ENCODE measurements around the gene IQGAP1.

The IQGAP1 gene

DNA sequence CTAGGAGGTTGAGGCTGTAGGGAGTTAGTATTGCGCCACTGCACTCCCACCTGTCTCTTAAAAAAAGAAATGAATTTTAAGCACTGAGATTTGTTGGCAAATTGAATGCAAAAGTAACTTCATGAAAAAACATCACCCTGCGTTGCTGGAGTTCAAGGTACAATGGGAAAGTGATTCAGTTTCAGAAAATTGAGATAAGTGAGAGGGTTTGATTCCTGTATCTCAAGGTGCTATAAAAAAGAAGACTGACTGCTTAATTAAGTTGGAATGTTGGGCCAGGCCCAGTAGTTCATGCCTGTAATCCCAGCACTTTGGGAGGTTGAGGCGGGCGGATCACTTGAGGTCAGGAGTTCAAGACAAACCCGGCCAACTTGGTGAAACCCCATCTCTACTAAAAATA, 39.1 kb downstream of the IQGAP1 start (continued):
- TF ChIP-seq RARB (CRISPR knock-in tag; IDR thresholded peaks at IDR 0.05) (no peak), OSR1 (CRISPR knock-in tag; IDR thresholded peaks at IDR 0.05) (no peak), BACH2 (CRISPR knock-in tag; IDR thresholded peaks at IDR 0.05; ENCODE audit: borderline replicate concordance) (no peak), CSDC2 (CRISPR knock-in tag; IDR thresholded peaks at IDR 0.05) (no peak), ISL1 (CRISPR knock-in tag; IDR thresholded peaks at IDR 0.05) (no peak), TCF4 (CRISPR knock-in tag; IDR thresholded peaks at IDR 0.05; ENCODE audit: borderline replicate concordance) (no peak), ZFP3 (CRISPR knock-in tag; IDR thresholded peaks at IDR 0.05) (no peak)
- TF ChIP-seq, protein P1, sequence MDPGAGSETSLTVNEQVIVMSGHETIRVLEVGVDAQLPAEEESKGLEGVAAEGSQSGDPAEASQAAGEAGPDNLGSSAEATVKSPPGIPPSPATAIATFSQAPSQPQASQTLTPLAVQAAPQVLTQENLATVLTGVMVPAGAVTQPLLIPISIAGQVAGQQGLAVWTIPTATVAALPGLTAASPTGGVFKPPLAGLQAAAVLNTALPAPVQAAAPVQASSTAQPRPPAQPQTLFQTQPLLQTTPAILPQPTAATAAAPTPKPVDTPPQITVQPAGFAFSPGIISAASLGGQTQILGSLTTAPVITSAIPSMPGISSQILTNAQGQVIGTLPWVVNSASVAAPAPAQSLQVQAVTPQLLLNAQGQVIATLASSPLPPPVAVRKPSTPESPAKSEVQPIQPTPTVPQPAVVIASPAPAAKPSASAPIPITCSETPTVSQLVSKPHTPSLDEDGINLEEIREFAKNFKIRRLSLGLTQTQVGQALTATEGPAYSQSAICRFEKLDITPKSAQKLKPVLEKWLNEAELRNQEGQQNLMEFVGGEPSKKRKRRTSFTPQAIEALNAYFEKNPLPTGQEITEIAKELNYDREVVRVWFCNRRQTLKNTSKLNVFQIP (CRISPR knock-in tag; IDR thresholded peaks at IDR 0.05; ENCODE audit: borderline replicate concordance, low read depth): no peak
- TF ChIP-seq, protein P2, sequence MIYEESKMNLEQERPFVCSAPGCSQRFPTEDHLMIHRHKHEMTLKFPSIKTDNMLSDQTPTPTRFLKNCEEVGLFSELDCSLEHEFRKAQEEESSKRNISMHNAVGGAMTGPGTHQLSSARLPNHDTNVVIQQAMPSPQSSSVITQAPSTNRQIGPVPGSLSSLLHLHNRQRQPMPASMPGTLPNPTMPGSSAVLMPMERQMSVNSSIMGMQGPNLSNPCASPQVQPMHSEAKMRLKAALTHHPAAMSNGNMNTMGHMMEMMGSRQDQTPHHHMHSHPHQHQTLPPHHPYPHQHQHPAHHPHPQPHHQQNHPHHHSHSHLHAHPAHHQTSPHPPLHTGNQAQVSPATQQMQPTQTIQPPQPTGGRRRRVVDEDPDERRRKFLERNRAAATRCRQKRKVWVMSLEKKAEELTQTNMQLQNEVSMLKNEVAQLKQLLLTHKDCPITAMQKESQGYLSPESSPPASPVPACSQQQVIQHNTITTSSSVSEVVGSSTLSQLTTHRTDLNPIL (CRISPR knock-in tag; IDR thresholded peaks at IDR 0.05; ENCODE audit: low read depth): no peak

DNA sequence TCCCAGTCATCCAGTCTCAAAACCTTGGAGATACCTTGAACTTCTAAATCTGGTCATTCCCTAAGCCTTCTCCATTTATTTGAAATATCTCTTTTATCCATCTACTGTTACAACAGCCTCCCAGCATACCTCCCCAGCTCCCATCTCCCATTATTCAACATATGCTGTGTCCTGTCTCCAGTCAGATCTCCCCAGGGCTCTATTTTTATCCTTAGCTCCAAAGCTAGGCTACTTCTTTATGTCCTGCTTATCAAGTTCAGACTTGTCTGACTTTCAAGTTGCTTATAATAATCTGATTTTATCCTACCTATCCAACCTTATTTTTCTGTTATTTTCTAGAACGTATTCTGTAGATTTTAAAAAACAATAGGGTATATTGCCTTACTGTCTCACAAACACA, 44.2 kb downstream of the IQGAP1 start:
- ATAC-seq: no peak
- TF ChIP-seq RARB (CRISPR knock-in tag; IDR thresholded peaks at IDR 0.05) (no peak), ZFP3 (CRISPR knock-in tag; IDR thresholded peaks at IDR 0.05) (no peak), TCF4 (CRISPR knock-in tag; IDR thresholded peaks at IDR 0.05; ENCODE audit: borderline replicate concordance) (no peak)

DNA sequence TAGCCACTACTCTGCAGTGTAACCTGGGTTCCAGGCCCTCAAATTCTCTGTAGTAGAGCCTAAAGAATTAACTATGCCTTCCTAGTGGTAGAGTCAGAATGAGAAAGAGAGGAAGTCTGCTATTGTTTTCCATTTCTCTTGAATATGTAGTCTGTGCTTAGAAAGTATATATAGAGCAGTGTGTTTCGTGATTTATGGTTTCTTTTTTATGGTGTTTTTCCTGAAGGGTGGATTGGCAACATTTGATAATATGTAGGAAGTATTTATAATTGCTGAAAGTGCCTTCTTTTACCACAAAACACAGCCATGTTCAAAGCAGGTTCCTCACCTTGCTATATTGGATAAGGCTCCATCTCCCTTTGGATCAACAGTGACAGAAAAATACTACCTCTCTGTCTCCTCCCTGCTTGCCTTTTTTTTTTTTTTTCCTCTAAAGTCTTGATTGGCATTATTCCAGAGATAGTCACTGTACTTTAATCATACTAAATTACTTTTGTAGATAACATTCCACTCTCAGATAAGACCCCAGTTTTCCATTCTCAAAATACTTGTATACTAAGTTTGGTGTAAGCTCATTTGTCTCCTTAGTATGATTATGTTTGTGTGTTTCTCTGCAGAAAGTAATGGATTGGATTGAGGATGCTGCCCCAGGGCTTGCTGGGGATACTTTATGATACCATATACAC, 47.8 kb downstream of the IQGAP1 start:
- TF ChIP-seq ESRRG (CRISPR knock-in tag; IDR thresholded peaks at IDR 0.05) (no peak), ISL1 (CRISPR knock-in tag; IDR thresholded peaks at IDR 0.05) (peak; percentile 65)
- TF ChIP-seq, protein P3, sequence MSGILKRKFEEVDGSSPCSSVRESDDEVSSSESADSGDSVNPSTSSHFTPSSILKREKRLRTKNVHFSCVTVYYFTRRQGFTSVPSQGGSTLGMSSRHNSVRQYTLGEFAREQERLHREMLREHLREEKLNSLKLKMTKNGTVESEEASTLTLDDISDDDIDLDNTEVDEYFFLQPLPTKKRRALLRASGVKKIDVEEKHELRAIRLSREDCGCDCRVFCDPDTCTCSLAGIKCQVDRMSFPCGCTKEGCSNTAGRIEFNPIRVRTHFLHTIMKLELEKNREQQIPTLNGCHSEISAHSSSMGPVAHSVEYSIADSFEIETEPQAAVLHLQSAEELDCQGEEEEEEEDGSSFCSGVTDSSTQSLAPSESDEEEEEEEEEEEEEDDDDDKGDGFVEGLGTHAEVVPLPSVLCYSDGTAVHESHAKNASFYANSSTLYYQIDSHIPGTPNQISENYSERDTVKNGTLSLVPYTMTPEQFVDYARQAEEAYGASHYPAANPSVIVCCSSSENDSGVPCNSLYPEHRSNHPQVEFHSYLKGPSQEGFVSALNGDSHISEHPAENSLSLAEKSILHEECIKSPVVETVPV (CRISPR knock-in tag; IDR thresholded peaks at IDR 0.05): no peak

DNA sequence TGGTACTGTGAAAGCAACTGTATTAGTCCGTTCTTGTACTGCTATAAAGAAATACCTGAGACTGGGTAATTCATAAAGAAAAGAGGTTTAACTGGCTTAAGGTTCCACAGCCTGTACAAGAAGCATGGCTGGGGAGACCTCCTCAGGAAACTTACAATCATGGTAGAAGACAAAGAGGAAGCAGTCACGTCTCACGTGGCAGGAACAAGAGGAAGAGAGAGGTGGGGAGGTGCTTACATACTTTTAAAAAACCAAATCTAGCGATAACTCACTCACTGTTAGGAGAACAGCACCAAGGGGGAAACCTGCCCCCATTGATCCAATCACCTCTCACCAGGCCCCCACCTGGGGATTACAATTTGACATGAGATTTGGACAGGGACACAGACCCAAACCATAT, 48.9 kb downstream of the IQGAP1 start:
- ATAC-seq: no peak
- TF ChIP-seq ESRRG (CRISPR knock-in tag; IDR thresholded peaks at IDR 0.05) (no peak), BACH2 (CRISPR knock-in tag; IDR thresholded peaks at IDR 0.05; ENCODE audit: borderline replicate concordance) (no peak), ZNF8 (CRISPR knock-in tag; IDR thresholded peaks at IDR 0.05) (no peak)

More for the DNA sequence above, 47.8 kb downstream of the IQGAP1 start:
- ATAC-seq: no peak

DNA sequence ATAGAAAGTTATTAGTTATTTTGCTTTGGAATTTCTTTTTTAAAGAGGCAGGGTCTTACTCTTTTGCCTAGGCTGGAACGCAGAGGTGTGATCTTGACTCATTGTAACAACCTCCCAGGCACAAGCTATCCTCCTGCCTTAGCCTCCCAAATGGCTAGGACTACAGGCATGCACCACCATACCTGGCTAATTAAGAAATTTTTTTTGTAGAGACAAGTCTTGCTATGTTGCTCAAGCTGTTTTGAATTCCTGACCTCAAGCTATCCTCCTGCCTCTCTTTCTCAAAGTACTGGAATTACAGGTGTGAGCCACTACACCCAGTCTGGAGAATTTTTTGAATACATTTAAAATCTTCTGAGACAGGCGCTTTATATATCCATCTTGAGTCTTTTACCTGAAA, 49.5 kb downstream of the IQGAP1 start:
- no peak for ATAC-seq
- no peak for TF ChIP-seq ZNF8 (CRISPR knock-in tag; IDR thresholded peaks at IDR 0.05)
- TF ChIP-seq ARNTL (CRISPR knock-in tag; IDR thresholded peaks at IDR 0.05; ENCODE audit: borderline replicate concordance, low read depth): no peak
- TF ChIP-seq, protein P2 (CRISPR knock-in tag; IDR thresholded peaks at IDR 0.05; ENCODE audit: low read depth): no peak
- TF ChIP-seq, protein P3 (CRISPR knock-in tag; IDR thresholded peaks at IDR 0.05): no peak
- no peak for TF ChIP-seq SNAI2 (CRISPR knock-in tag; IDR thresholded peaks at IDR 0.05)
- TF ChIP-seq OSR1 (CRISPR knock-in tag; IDR thresholded peaks at IDR 0.05): no peak
- no peak for TF ChIP-seq RARB (CRISPR knock-in tag; IDR thresholded peaks at IDR 0.05)
- TF ChIP-seq ZNF565 (CRISPR knock-in tag; conservative IDR thresholded peaks at IDR 0.05; ENCODE audit: low read depth): no peak
- no peak for TF ChIP-seq PPARA (CRISPR knock-in tag; IDR thresholded peaks at IDR 0.05; ENCODE audit: borderline replicate concordance)
- TF ChIP-seq ZFP30 (CRISPR knock-in tag; IDR thresholded peaks at IDR 0.05): no peak
- TF ChIP-seq, protein P4, sequence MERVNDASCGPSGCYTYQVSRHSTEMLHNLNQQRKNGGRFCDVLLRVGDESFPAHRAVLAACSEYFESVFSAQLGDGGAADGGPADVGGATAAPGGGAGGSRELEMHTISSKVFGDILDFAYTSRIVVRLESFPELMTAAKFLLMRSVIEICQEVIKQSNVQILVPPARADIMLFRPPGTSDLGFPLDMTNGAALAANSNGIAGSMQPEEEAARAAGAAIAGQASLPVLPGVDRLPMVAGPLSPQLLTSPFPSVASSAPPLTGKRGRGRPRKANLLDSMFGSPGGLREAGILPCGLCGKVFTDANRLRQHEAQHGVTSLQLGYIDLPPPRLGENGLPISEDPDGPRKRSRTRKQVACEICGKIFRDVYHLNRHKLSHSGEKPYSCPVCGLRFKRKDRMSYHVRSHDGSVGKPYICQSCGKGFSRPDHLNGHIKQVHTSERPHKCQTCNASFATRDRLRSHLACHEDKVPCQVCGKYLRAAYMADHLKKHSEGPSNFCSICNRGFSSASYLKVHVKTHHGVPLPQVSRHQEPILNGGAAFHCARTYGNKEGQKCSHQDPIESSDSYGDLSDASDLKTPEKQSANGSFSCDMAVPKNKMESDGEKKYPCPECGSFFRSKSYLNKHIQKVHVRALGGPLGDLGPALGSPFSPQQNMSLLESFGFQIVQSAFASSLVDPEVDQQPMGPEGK (CRISPR knock-in tag; IDR thresholded peaks at IDR 0.05; ENCODE audit: borderline replicate concordance): no peak
- no peak for TF ChIP-seq ZC3H10 (CRISPR knock-in tag; IDR thresholded peaks at IDR 0.05)
- TF ChIP-seq, protein P5, sequence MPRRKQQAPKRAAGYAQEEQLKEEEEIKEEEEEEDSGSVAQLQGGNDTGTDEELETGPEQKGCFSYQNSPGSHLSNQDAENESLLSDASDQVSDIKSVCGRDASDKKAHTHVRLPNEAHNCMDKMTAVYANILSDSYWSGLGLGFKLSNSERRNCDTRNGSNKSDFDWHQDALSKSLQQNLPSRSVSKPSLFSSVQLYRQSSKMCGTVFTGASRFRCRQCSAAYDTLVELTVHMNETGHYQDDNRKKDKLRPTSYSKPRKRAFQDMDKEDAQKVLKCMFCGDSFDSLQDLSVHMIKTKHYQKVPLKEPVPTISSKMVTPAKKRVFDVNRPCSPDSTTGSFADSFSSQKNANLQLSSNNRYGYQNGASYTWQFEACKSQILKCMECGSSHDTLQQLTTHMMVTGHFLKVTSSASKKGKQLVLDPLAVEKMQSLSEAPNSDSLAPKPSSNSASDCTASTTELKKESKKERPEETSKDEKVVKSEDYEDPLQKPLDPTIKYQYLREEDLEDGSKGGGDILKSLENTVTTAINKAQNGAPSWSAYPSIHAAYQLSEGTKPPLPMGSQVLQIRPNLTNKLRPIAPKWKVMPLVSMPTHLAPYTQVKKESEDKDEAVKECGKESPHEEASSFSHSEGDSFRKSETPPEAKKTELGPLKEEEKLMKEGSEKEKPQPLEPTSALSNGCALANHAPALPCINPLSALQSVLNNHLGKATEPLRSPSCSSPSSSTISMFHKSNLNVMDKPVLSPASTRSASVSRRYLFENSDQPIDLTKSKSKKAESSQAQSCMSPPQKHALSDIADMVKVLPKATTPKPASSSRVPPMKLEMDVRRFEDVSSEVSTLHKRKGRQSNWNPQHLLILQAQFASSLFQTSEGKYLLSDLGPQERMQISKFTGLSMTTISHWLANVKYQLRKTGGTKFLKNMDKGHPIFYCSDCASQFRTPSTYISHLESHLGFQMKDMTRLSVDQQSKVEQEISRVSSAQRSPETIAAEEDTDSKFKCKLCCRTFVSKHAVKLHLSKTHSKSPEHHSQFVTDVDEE (CRISPR knock-in tag; IDR thresholded peaks at IDR 0.05): no peak
- TF ChIP-seq BACH2 (CRISPR knock-in tag; IDR thresholded peaks at IDR 0.05; ENCODE audit: borderline replicate concordance): no peak
- no peak for TF ChIP-seq ESRRG (CRISPR knock-in tag; IDR thresholded peaks at IDR 0.05)
